Vagina (tissue), 2 donors: ENCODE measurements around the gene ZNF718. TPM values are rescaled to one million over a fixed set of nuclear protein-coding genes. Genes with fewer than 3 reads are reported as not detected.
"Not testable (repeated sequence)": the region's sequence is repeated elsewhere in the genome, so short reads cannot be mapped to it uniquely, and the experiment has no call there.

Experiments
- DNase-seq, 2 donors: peaks; one replicate each; pipeline ENCODE4 v3.0.0-alpha.2; 2017; ENCODE audit errors: extremely low spot score in 2 of 2
- H3K27ac ChIP-seq: fragments of 200-600 bp; sonication (generic); one replicate; pipeline ENCODE4 v1.5.1; 2019
- H3K27me3 ChIP-seq: fragments of 200-600 bp; sonication (generic); one replicate; pipeline ENCODE4 v1.5.1; 2019
- H3K36me3 ChIP-seq, 2 donors: fragments of 200-600 bp; sonication (generic); one replicate each; pipeline ENCODE4 v1.5.1; 2017 to 2019
- H3K4me1 ChIP-seq: fragments of 200-600 bp; sonication (generic); one replicate; pipeline ENCODE4 v1.5.1; 2019
- H3K4me3 ChIP-seq, 2 donors: fragments of 200-600 bp; sonication (generic); 1 replicate in 1 of 2; 2 replicates in 1 of 2; pipeline ENCODE4 v1.5.1; 2016 to 2019
- H3K9me3 ChIP-seq: fragments of 200-600 bp; sonication (generic); one replicate; pipeline ENCODE4 v1.5.1; 2019
- POLR2A ChIP-seq, 2 donors: fragments of 450-650 bp; IDR thresholded peaks; one replicate each; pipeline ENCODE4 v1.6.1; 2017; ENCODE audit warnings: antibody characterized with exemption in 2 of 2, mild to moderate bottlenecking in 2 of 2, moderate library complexity in 2 of 2
- POLR2AphosphoS5 ChIP-seq, 2 donors: sonication (generic); formaldehyde crosslinking; IDR thresholded peaks; one replicate each; pipeline ENCODE4 v1.9.0; 2017; ENCODE audit warnings: antibody characterized with exemption in 2 of 2, mild to moderate bottlenecking in 2 of 2, low read depth in 1 of 2; ENCODE audit not compliant: insufficient read depth in 1 of 2
- intact Hi-C: fragments of 100-400 bp; cut with DNase I; formaldehyde crosslinking; loops from one replicate; pipeline ENCODE4 v1.15.1; 2023
- total RNA-seq: library from RNA; depleted of rRNA; stranded (reverse); fragments of >200 nt; gene quantifications from one replicate; pipeline ENCODE4 v1.2.3, GENCODE V29; 2016
- TF ChIP-seq, protein P1 (sequence below), 3 experiments: fragments of 450-650 bp in 2 of 3; fragments of 200-600 bp in 1 of 3; sonication (generic) in 1 of 3; IDR thresholded peaks; one replicate each; pipeline ENCODE4 v1.5.1; 2017 to 2019; ENCODE audit warnings: antibody characterized with exemption in 3 of 3, mild to moderate bottlenecking in 2 of 3, moderate library complexity in 2 of 3

Gene ZNF718
- total RNA-seq, 1 donor from 2014 or later = 5.9 TPM

GRCh38 chr4:116499-116898 is 7.8 kb upstream of the ZNF718 start:
- Histone ChIP-seq H3K9me3 (no peaks in the 10 kb centered on the region), H3K36me3 (no peaks in the 10 kb centered on the region), H3K27me3 (no peaks in the 10 kb centered on the region), H3K4me3 (no peak overlapping the region), H3K4me1 (no peaks in the 10 kb centered on the region), H3K27ac (no peak overlapping the region)
- TF ChIP-seq, protein P1, sequence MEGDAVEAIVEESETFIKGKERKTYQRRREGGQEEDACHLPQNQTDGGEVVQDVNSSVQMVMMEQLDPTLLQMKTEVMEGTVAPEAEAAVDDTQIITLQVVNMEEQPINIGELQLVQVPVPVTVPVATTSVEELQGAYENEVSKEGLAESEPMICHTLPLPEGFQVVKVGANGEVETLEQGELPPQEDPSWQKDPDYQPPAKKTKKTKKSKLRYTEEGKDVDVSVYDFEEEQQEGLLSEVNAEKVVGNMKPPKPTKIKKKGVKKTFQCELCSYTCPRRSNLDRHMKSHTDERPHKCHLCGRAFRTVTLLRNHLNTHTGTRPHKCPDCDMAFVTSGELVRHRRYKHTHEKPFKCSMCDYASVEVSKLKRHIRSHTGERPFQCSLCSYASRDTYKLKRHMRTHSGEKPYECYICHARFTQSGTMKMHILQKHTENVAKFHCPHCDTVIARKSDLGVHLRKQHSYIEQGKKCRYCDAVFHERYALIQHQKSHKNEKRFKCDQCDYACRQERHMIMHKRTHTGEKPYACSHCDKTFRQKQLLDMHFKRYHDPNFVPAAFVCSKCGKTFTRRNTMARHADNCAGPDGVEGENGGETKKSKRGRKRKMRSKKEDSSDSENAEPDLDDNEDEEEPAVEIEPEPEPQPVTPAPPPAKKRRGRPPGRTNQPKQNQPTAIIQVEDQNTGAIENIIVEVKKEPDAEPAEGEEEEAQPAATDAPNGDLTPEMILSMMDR (IDR thresholded peaks at IDR 0.05) = no peak
- no peak for TF ChIP-seq POLR2A (IDR thresholded peaks at IDR 0.05)
- no peak for TF ChIP-seq POLR2AphosphoS5 (IDR thresholded peaks at IDR 0.05; ENCODE audit: insufficient read depth in 1 of 2, low read depth in 1 of 2)
- DNase-seq = no peak
- intact Hi-C loops = no loop called here

DNA sequence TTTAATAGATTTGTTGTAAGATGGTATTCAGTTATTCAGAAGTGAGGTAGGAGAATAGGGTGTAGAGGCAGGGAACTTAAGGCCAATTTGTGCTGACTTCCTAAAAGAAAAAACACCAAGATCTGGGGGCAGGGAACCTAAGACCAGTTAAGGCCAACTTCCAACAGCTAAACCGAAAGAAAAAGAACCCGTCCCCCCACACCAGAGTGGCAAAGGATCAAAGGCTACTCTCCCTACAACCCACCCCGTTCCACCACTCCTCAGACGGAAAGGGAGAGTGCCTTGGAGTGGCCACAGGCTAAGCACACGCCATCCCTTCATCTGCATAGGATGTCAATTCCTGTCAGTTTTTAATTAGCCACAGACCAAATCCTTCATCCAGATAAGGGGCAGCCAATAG is 3.7 kb upstream of the ZNF718 start:
- Histone ChIP-seq H3K36me3 (no peaks in the 10 kb centered on the region), H3K27ac (no peak overlapping the region), H3K4me1 (peaks cover 5% of the 10 kb centered on the region), H3K9me3 (no peaks in the 10 kb centered on the region), H3K4me3 (no peak overlapping the region), H3K27me3 (no peaks in the 10 kb centered on the region)
- TF ChIP-seq POLR2AphosphoS5 (IDR thresholded peaks at IDR 0.05; ENCODE audit: insufficient read depth in 1 of 2, low read depth in 1 of 2) = no peak
- TF ChIP-seq, protein P1 (IDR thresholded peaks at IDR 0.05) = no peak
- TF ChIP-seq POLR2A (IDR thresholded peaks at IDR 0.05) = no peak
- no peak for DNase-seq
- intact Hi-C loops = no loop called here

- DNase-seq = no peak
- Histone ChIP-seq H3K36me3 (no peaks in the 10 kb centered on the region), H3K27ac (no peak overlapping the region), H3K27me3 (no peaks in the 10 kb centered on the region), H3K4me3 (no peak overlapping the region), H3K4me1 (peaks cover 15% of the 10 kb centered on the region), H3K9me3 (no peaks in the 10 kb centered on the region)
- intact Hi-C loops = no loop called here
- TF ChIP-seq, protein P1 (IDR thresholded peaks at IDR 0.05) = no peak
- no peak for TF ChIP-seq POLR2AphosphoS5 (IDR thresholded peaks at IDR 0.05; ENCODE audit: insufficient read depth in 1 of 2, low read depth in 1 of 2)
- TF ChIP-seq POLR2A (IDR thresholded peaks at IDR 0.05) = no peak
Measured at GRCh38 chr4:121408-122084, 2.8 kb upstream of the ZNF718 start.

- peak overlapping the region; percentile 63 to 70 for H3K4me3 ChIP-seq
- intact Hi-C loops, H3K9me3 ChIP-seq, H3K27me3 ChIP-seq, H3K36me3 ChIP-seq: not testable (repeated sequence)
- peaks cover 15% of the 10 kb centered on the region for H3K4me1 ChIP-seq
- peak overlapping the region; percentile 83 for H3K27ac ChIP-seq
- peak in 1 of 2 donors; percentile 46 for DNase-seq
Measured at GRCh38 chr4:123922-124274, 403 bp upstream of the ZNF718 start.

DNA sequence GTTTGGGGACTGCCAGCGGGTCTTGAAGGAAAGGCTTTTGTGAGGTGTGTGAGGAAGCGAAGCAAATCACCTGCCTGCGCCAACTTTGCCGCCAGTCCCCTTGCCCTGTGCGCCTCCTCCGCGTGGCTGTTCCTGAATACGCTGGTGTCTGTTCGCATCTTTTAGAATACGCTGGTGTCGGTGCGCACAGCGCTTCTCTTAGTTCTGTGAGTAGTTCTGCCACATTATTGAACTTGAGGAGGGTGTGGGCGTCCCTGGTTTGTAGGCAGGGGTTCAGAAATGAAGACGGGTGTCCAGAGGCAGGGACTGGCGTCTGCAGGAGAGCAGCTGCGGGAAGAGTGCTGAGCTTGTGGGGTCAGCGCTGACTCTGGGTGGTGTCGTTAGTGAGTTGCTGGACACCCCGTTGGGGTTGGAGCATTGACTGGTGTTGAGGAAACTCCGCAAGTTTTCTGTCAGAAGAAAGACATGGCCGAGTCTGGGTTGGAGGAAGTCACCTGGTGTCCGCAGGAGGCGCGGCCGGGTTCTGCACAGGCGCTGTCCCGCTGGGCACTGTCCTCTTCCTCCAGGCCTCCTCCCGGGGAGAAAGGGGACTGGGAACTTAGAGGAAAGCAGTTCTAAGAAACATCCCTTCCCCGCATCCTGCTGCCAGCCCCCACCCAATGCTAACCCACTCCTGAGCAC is 930 bp downstream of the ZNF718 start:
- peak in 1 of 2 donors; percentile 91 for DNase-seq
- no peaks in the 10 kb centered on the region for H3K36me3 ChIP-seq
- peaks cover 15% of the 10 kb centered on the region for H3K4me1 ChIP-seq
- no peaks in the 10 kb centered on the region for H3K27me3 ChIP-seq
- peak overlapping the region; percentile 83 for H3K27ac ChIP-seq
- H3K4me3 ChIP-seq = peak overlapping the region; percentile 63 to 70
- TF ChIP-seq POLR2AphosphoS5 (IDR thresholded peaks at IDR 0.05; ENCODE audit: insufficient read depth in 1 of 2, low read depth in 1 of 2) = no peak
- TF ChIP-seq POLR2A (IDR thresholded peaks at IDR 0.05) = no peak
- TF ChIP-seq, protein P1 (IDR thresholded peaks at IDR 0.05) = no peak
- intact Hi-C loops = no loop called here
- no peaks in the 10 kb centered on the region for H3K9me3 ChIP-seq
